Parathyroid adenoma (tissue), 2 donors: ENCODE results near the gene LPAR1.

Source experiments
- H2AFZ ChIP-seq: fragments of 300-600 bp; sonication (generic); one replicate; pipeline ENCODE4 v1.7.0; 2017; ENCODE audit warnings: antibody characterized with exemption, mild to moderate bottlenecking
- H3K27ac ChIP-seq: fragments of 300-600 bp; sonication (generic); one replicate; pipeline ENCODE4 v1.7.0; 2017
- H3K27me3 ChIP-seq: fragments of 300-600 bp; sonication (generic); one replicate; pipeline ENCODE4 v1.7.0; 2017; ENCODE audit warnings: low read length; ENCODE audit not compliant: control insufficient read depth, insufficient read depth
- H3K36me3 ChIP-seq: fragments of 300-600 bp; sonication (generic); one replicate; pipeline ENCODE4 v1.7.0; 2017; ENCODE audit warnings: low read length; ENCODE audit not compliant: control insufficient read depth, insufficient read depth
- H3K4me1 ChIP-seq: fragments of 300-600 bp; sonication (generic); one replicate; pipeline ENCODE4 v1.7.0; 2017; ENCODE audit warnings: control low read depth
- H3K4me2 ChIP-seq: fragments of 300-600 bp; sonication (generic); one replicate; pipeline ENCODE4 v1.7.0; 2017; ENCODE audit warnings: low read length
- H3K4me3 ChIP-seq: fragments of 300-600 bp; sonication (generic); one replicate; pipeline ENCODE4 v1.7.0; 2017; ENCODE audit warnings: low read depth, low read length
- H3K79me2 ChIP-seq: fragments of 300-600 bp; sonication (generic); one replicate; pipeline ENCODE4 v1.7.0; 2017; ENCODE audit warnings: control low read depth
- H3K9ac ChIP-seq: fragments of 300-600 bp; sonication (generic); one replicate; pipeline ENCODE4 v1.7.0; 2017; ENCODE audit warnings: mild to moderate bottlenecking
- H3K9me3 ChIP-seq: fragments of 300-600 bp; sonication (generic); one replicate; pipeline ENCODE4 v1.7.0; 2017; ENCODE audit warnings: low read length; ENCODE audit not compliant: control insufficient read depth
- TF ChIP-seq, protein P1 (sequence below): fragments of 300-600 bp; sonication (generic); IDR thresholded peaks from one replicate; pipeline ENCODE4 v1.7.0; 2017; ENCODE audit warnings: antibody characterized with exemption, mild to moderate bottlenecking
- donor health status: primary hyperparathyroidism.

LPAR1 gene

DNA sequence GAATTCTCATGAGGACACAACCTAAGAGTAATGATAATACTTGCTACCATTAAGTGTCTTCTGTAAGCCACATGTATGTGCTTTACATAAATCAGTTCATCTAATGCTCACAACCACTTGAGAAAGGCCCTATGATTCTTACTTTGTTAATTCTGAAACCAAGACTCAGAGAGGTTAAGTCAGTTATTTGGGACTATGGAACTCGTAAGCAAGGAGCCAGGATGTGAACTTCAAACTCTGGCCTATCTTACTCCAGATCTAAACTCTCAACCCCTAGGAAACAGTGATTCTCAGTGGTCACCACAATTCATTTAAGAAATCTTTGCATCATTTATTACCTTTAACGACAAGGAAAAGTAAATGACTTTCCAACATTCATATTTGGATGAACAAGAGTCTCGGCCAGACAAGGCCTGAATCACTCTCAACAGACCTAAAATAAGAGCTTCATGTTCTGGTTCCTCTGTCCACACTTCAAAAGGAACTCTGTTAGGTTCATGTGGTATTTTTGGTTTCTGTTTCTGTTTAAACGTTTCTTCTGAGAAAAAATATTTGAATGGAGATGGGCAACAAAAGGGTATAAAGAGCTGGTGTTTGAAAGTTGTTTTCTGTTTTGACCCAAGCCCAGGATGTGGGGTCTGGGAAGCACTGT is 104.8 kb downstream of the LPAR1 start:
- no peaks in the 10 kb centered on the region for H3K27me3 ChIP-seq
- no peak overlapping the region for H3K4me3 ChIP-seq
- H3K36me3 ChIP-seq, result no peaks in the 10 kb centered on the region
- H3K9ac ChIP-seq, result no peak overlapping the region
- no peak overlapping the region for H3K4me2 ChIP-seq
- H3K9me3 ChIP-seq, result no peaks in the 10 kb centered on the region
- H3K27ac ChIP-seq, result no peak overlapping the region
- H2AFZ ChIP-seq, result no peak overlapping the region
- no peaks in the 10 kb centered on the region for H3K4me1 ChIP-seq
- H3K79me2 ChIP-seq, result no peaks in the 10 kb centered on the region
- TF ChIP-seq, protein P1, sequence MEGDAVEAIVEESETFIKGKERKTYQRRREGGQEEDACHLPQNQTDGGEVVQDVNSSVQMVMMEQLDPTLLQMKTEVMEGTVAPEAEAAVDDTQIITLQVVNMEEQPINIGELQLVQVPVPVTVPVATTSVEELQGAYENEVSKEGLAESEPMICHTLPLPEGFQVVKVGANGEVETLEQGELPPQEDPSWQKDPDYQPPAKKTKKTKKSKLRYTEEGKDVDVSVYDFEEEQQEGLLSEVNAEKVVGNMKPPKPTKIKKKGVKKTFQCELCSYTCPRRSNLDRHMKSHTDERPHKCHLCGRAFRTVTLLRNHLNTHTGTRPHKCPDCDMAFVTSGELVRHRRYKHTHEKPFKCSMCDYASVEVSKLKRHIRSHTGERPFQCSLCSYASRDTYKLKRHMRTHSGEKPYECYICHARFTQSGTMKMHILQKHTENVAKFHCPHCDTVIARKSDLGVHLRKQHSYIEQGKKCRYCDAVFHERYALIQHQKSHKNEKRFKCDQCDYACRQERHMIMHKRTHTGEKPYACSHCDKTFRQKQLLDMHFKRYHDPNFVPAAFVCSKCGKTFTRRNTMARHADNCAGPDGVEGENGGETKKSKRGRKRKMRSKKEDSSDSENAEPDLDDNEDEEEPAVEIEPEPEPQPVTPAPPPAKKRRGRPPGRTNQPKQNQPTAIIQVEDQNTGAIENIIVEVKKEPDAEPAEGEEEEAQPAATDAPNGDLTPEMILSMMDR, result no peak

DNA sequence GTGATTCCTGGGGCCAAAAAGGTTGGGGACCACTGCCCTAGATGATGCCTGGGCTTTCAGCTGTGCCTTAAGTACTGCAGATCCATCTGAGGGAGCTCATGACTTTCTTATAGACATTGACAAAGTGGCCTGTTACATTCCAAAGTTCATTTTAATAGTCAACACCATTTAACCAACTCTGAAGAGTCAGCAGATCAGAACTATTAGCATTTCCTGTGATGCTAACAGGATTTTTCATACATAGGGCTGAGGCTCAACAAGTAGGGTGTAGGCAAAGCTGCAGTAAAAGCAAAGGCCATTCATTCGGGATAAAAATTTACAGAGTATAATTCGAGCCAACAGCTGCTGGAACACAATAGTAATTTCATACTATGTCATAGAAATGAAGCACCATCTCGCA is 105.4 kb downstream of the LPAR1 start:
- Histone ChIP-seq H3K27ac (no peak overlapping the region), H3K4me2 (no peak overlapping the region), H3K79me2 (no peaks in the 10 kb centered on the region), H2AFZ (no peak overlapping the region), H3K9me3 (no peaks in the 10 kb centered on the region), H3K9ac (no peak overlapping the region), H3K4me1 (no peaks in the 10 kb centered on the region), H3K27me3 (no peaks in the 10 kb centered on the region), H3K4me3 (no peak overlapping the region), H3K36me3 (no peaks in the 10 kb centered on the region)
- TF ChIP-seq, protein P1, result no peak

DNA sequence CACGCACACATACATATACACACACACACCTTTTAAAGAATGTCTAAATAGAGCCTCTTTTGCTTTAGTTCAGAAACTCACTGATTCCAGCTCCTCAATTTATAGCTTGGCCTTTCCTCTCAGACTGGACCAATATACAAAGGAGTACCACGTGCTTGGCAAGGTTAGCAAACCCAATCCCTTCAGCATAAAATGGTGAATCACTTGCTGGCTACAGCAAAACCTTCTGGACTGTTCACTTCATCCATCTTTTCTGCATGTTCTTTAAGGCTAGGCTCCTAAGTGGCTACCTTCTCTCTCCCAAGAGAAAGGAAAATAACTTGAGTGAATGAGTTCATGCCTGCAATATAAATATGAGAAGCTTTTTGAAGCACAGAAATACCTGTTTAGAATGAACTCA is 109.7 kb downstream of the LPAR1 start:
- TF ChIP-seq, protein P1, result no peak
- H3K4me3 ChIP-seq, result no peak overlapping the region
- no peaks in the 10 kb centered on the region for H3K4me1 ChIP-seq
- H3K9ac ChIP-seq, result no peak overlapping the region
- H3K27ac ChIP-seq, result no peak overlapping the region
- no peaks in the 10 kb centered on the region for H3K9me3 ChIP-seq
- H3K79me2 ChIP-seq, result no peaks in the 10 kb centered on the region
- no peak overlapping the region for H2AFZ ChIP-seq
- no peaks in the 10 kb centered on the region for H3K36me3 ChIP-seq
- H3K4me2 ChIP-seq, result no peak overlapping the region
- H3K27me3 ChIP-seq, result no peaks in the 10 kb centered on the region

DNA sequence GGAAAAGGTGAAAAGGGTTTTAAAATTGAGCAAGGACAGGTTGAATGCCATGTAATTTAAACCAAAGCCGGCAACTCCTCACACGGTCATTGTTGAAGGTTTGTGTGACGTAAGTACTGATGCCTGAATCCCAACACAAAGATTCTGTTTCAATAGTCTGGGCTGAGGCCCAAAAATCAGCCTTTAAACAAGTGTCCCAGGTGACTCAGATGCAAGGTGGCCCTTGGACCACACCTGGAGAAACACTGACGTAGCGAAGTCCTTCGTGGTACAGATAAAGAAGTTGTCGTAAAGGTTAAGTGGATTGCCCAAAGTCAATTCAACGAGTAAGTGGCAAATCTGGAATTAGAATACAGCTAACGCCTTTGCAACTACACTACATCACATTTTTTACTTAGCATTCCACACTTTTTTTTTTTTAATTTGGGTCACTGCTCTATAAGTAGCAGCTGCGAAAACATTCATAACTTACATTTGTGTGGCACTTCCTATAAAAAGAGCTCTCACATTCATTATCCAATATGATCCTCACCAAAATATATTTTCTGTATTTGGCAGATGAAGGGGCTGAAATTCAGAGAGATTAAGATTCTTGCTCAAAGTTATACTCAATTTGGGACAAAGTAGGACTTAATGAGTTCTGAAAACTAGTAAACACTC is 111.3 kb downstream of the LPAR1 start:
- TF ChIP-seq, protein P1, result no peak
- H3K4me1 ChIP-seq, result no peaks in the 10 kb centered on the region
- H3K4me2 ChIP-seq, result no peak overlapping the region
- H3K36me3 ChIP-seq, result no peaks in the 10 kb centered on the region
- no peak overlapping the region for H2AFZ ChIP-seq
- no peaks in the 10 kb centered on the region for H3K27me3 ChIP-seq
- no peak overlapping the region for H3K4me3 ChIP-seq
- H3K27ac ChIP-seq, result no peak overlapping the region
- no peaks in the 10 kb centered on the region for H3K9me3 ChIP-seq
- no peaks in the 10 kb centered on the region for H3K79me2 ChIP-seq
- no peak overlapping the region for H3K9ac ChIP-seq

DNA sequence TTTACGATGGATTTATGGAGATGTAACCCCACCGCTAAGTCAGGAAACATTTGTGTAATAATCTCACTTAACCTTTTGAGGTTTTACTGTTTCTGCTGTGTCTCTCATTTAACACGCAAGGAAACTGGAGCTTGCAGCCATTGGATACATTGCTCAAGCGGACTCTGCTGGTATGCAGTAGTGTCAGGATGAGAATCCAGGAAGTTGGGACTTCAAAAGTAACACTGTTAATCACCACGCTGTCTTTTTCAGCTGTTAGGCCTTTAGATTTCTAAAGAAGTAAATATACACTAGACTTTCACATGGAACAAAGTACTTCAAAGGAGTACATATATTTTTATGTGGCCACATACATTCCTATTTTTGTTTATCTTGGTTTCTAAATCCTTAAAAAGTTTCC is 114.7 kb downstream of the LPAR1 start:
- no peaks in the 10 kb centered on the region for H3K36me3 ChIP-seq
- H3K4me2 ChIP-seq, result no peak overlapping the region
- H3K79me2 ChIP-seq, result no peaks in the 10 kb centered on the region
- H3K9ac ChIP-seq, result no peak overlapping the region
- H3K4me3 ChIP-seq, result no peak overlapping the region
- H2AFZ ChIP-seq, result no peak overlapping the region
- H3K27me3 ChIP-seq, result no peaks in the 10 kb centered on the region
- H3K9me3 ChIP-seq, result no peaks in the 10 kb centered on the region
- TF ChIP-seq, protein P1, result no peak
- H3K27ac ChIP-seq, result no peak overlapping the region
- no peaks in the 10 kb centered on the region for H3K4me1 ChIP-seq
